Measurements from ENCODE around the gene GOLPH3. TPM values are rescaled to one million over a fixed set of nuclear protein-coding genes. Genes with fewer than 3 reads are reported as not detected.

Gene GOLPH3
- total and polyA plus RNA-seq, 2 of the 8 experiments (the other 6 are each of a cell fraction or from before 2014, with no cell fraction given), result 53.7 to 93.6 TPM

DNA sequence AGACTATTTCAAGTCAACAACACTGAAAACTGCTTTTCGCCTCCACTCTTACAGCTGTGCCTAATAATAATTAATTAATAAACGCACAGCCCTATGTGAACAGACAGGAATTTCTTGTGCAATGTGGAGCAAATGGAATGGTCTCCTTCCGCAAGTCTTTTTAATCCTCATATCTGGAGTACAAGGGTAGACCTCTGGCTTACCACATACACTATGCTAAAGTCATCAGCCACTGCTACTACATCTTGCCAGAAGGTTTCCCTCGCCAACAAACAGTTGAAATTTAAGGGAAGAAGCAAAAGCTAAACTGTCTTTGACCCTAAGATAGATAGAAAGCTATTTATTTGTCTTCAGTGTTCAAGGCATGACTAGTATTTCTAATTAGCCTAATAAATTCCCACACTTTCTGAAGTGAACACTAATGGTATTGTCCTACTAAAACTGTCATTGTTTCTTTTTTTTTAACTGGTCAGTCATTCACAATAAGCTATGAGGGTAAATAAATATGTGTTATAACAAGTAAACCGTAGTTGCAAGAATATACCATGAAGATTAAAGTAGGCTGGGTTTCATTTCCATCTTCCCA, 63.9 kb downstream of the GOLPH3 start:
- H3K9me3 ChIP-seq (ENCODE audit: insufficient read depth in 2 of 2, low read depth in 1 of 2, low read length in 1 of 2), result peaks cover 5 to 6% of the 10 kb centered on the region in 2 experiments
- H3K18ac ChIP-seq (ENCODE audit: extremely low read depth, low read length), result no peak overlapping the region
- H2AFZ ChIP-seq (ENCODE audit: low read length), result no peak overlapping the region
- no peak overlapping the region for H3K4me2 ChIP-seq (ENCODE audit: insufficient read depth in 1 of 2, low read depth in 2 of 2, low read length in 2 of 2)
- no peak overlapping the region for H2BK120ac ChIP-seq (replicated peaks; ENCODE audit: low read depth, low read length)
- no peaks in the 10 kb centered on the region; a peak in 1 of 4 replicates for H3K79me2 ChIP-seq (ENCODE audit: control insufficient read depth in 1 of 2, insufficient read depth in 2 of 2, low read length in 2 of 2)
- no peak overlapping the region for H3K23ac ChIP-seq (ENCODE audit: insufficient read length)
- no peak overlapping the region for H2BK12ac ChIP-seq (ENCODE audit: low read depth, low read length)
- no peak overlapping the region for H2AK5ac ChIP-seq (ENCODE audit: low read depth, low read length)
- no peak overlapping the region for H2BK5ac ChIP-seq (ENCODE audit: low read depth, low read length)
- ChIA-PET CTCF (ENCODE audit: partially characterized antibody) (interaction anchor here (0.6 to 1.1 kb wide), 3 partner anchors 10 to 219 kb away, joined by 3 to 4 read pairs (median 3); no protein-coding TSS in a partner anchor), POLR2A (ENCODE audit: partially characterized antibody) (interaction anchor here (1.0 kb wide), 1 partner anchor 65 kb away, joined by 6 read pairs; no protein-coding TSS in a partner anchor)
- 0 out of 2 replicates have a peak, but pooled peaks cover 2% of the 10 kb centered on the region for H3K79me1 ChIP-seq (ENCODE audit: low read depth, low read length)
- H2BK15ac ChIP-seq (ENCODE audit: low read length), result no peak overlapping the region
- H3K4ac ChIP-seq (replicated peaks; ENCODE audit: insufficient read length, low read depth, low read length), result no peak overlapping the region
- no peaks in the 10 kb centered on the region for H3K4me1 ChIP-seq (replicated peaks in 1 of 4; ENCODE audit: control insufficient read depth in 3 of 4, insufficient read depth in 4 of 4, low read length in 3 of 4)
- TF ChIP-seq BCL11A (IDR thresholded peaks at IDR 0.05; ENCODE audit: low read depth in 2 of 2, low read length in 2 of 2), result no peak
- TF ChIP-seq SP1 (IDR thresholded peaks at IDR 0.05; ENCODE audit: low read depth, low read length), result no peak
- TF ChIP-seq GTF2F1 (IDR thresholded peaks at IDR 0.05; ENCODE audit: borderline replicate concordance, low read depth, low read length), result no peak
- TF ChIP-seq SRF (IDR thresholded peaks at IDR 0.05; ENCODE audit: low read depth, low read length), result no peak
- TF ChIP-seq EGR1 (IDR thresholded peaks at IDR 0.05; ENCODE audit: borderline replicate concordance, low read depth, low read length), result no peak
- H4K8ac ChIP-seq (ENCODE audit: extremely low read depth, insufficient read depth, low read length), result no peak overlapping the region
- DNase-seq (ENCODE audit: low read depth in 1 of 2, low spot score in 2 of 2) (no peak), FAIRE-seq (no peak)
- H3K9ac ChIP-seq (replicated peaks in 1 of 4; ENCODE audit: extremely low read depth in 1 of 4, low read depth in 3 of 4, low read length in 3 of 4), result no peak overlapping the region
- H3K27me3 ChIP-seq (replicated peaks in 1 of 4; ENCODE audit: control insufficient read depth in 3 of 4, extremely low read depth in 1 of 4, insufficient read depth in 3 of 4, low read length in 3 of 4), result no peaks in the 10 kb centered on the region
- H4K91ac ChIP-seq (replicated peaks; ENCODE audit: insufficient read length, low read length), result no peak overlapping the region
- H3K4me3 ChIP-seq (ENCODE audit: extremely low read depth in 1 of 4, insufficient read depth in 2 of 4, low read depth in 3 of 4, low read length in 4 of 4), result no peak overlapping the region
- 92% methylated on average over 5 of the region's 5 CpGs; no CpG with 5 or more reads in 1 of the 2 experiments for WGBS, 2 experiments (ENCODE audit: extremely low coverage in 1 of 2, insufficient coverage in 1 of 2, insufficient read length in 1 of 2, insufficient replicate concordance in 2 of 2, low coverage in 1 of 2, low lambda C conversion rate in 2 of 2, missing lambda C conversion rate in 1 of 2)
- H3K23me2 ChIP-seq (ENCODE audit: low read depth, low read length), result no peaks in the 10 kb centered on the region
- H3K36me3 ChIP-seq (ENCODE audit: control insufficient read depth in 2 of 4, insufficient read depth in 4 of 4, low read length in 3 of 4), result peaks cover 6 to 77% (median 31%) of the 10 kb centered on the region in 4 experiments
- H2BK20ac ChIP-seq (ENCODE audit: low read length), result no peak overlapping the region
- peaks cover 5 to 7% of the 10 kb centered on the region in 2 experiments for H4K20me1 ChIP-seq (replicated peaks in 1 of 2; ENCODE audit: control insufficient read depth in 1 of 2, insufficient read depth in 2 of 2, low read length in 2 of 2)
- no peak overlapping the region for H3K56ac ChIP-seq (replicated peaks; ENCODE audit: insufficient read length, low read depth, low read length)
- H3K14ac ChIP-seq (ENCODE audit: insufficient read length), result no peak overlapping the region
- H4K5ac ChIP-seq (ENCODE audit: insufficient read length, low read depth, low read length), result no peak overlapping the region
- H3K27ac ChIP-seq (ENCODE audit: low read depth, low read length), result no peak overlapping the region

Measured in H1 (cell line).